Osteoblast (primary cell): ENCODE data around the gene ABCC9. TPM values are rescaled to one million over a fixed set of nuclear protein-coding genes. Genes with fewer than 3 reads are reported as not detected.

Experiments
- DNase-seq: peaks from one replicate; pipeline ENCODE4 v3.0.0; 2011; ENCODE audit warnings: low spot score, mixed read lengths; ENCODE audit not compliant: insufficient read length; ENCODE audit errors: missing footprints
- H2AFZ ChIP-seq: 2 replicates; pipeline ENCODE4 v1.6.0; 2011; ENCODE audit warnings: mild to moderate bottlenecking, low read length
- H3K27ac ChIP-seq: 2 replicates; pipeline ENCODE4 v1.5.1; 2011; ENCODE audit warnings: mild to moderate bottlenecking, low read depth, low read length, moderate library complexity
- H3K27me3 ChIP-seq: 2 replicates; pipeline ENCODE4 v1.6.0; 2012; ENCODE audit warnings: mild to moderate bottlenecking, control low read depth, inconsistent platforms, low read length, moderate library complexity; ENCODE audit not compliant: insufficient read depth
- H3K36me3 ChIP-seq: 2 replicates; pipeline ENCODE4 v1.5.1; 2011; ENCODE audit warnings: mild to moderate bottlenecking, low read length, control low read depth, moderate library complexity; ENCODE audit not compliant: insufficient read depth
- H3K4me1 ChIP-seq: 2 replicates; pipeline ENCODE4 v1.5.1; 2011; ENCODE audit warnings: mild to moderate bottlenecking, low read length, control low read depth, moderate library complexity; ENCODE audit not compliant: insufficient read depth
- H3K4me2 ChIP-seq: 2 replicates; pipeline ENCODE4 v1.6.0; 2011; ENCODE audit warnings: mild to moderate bottlenecking, low read length; ENCODE audit not compliant: insufficient read depth
- H3K4me3 ChIP-seq: fragments of 200-600 bp; sonication (generic); 3 replicates; pipeline ENCODE4 v1.5.1; 2012; ENCODE audit warnings: mild to moderate bottlenecking, low read length, inconsistent platforms; ENCODE audit not compliant: insufficient read depth
- H3K79me2 ChIP-seq: 2 replicates; pipeline ENCODE4 v1.6.0; 2012; ENCODE audit warnings: mild to moderate bottlenecking, low read length, control low read depth, inconsistent platforms; ENCODE audit not compliant: insufficient read depth
- H3K9me3 ChIP-seq: 2 replicates; pipeline ENCODE4 v1.5.1; 2011; ENCODE audit warnings: low read depth, low read length, control low read depth
- H4K20me1 ChIP-seq: 2 replicates; pipeline ENCODE4 v1.6.0; 2012; ENCODE audit warnings: mild to moderate bottlenecking, low read length, control low read depth; ENCODE audit not compliant: insufficient read depth
- CTCF ChIP-seq: IDR thresholded peaks from 2 replicates; pipeline ENCODE4 v1.5.1; 2011; ENCODE audit warnings: mild to moderate bottlenecking, low read depth, low read length, moderate library complexity; ENCODE audit errors: extremely low read depth
- total RNA-seq: library from RNA; depleted of rRNA; stranded (reverse); fragments of >200 nt; gene quantifications from 2 replicates; pipeline ENCODE4 v1.2.3, GENCODE V29; 2012

Gene ABCC9
- total RNA-seq, 1 donor: 14.5 TPM

DNA sequence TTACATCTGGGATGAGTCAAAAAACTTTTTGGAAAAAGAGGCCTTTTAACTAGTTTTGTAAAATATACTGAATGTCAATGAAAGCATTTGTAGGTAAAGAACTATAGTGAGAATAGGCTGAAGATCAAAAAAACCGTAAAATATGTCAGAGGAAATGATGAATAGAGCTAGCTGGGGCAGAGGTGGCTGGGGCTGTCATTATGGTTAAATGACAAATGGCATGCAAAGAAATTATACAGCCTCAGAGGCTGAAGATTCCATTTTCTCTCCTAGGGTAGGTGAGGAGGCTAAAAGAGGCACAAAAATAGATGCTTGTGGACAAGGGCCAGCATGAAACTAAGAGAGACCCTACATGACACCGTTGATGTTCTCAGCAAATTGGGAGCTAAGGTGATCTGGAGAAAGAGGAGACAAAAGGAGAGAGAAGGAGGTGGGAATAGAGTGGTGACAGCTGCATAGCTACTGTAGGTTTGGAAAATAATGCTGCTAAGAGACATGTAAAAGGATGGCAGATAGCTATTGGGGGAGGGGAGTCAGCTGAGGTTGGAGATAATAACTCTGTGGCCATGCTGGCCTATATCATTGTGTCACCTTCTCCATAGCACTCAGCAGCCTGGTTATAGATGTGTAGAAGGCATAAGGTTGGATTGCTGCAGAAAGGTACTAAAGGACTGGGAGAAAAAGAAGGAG, 63.8 kb downstream of the ABCC9 start:
- H3K4me2 ChIP-seq: no peak overlapping the region
- H3K4me1 ChIP-seq: no peaks in the 10 kb centered on the region
- no peaks in the 10 kb centered on the region for H3K79me2 ChIP-seq
- DNase-seq: no peak
- no peak overlapping the region for H3K27ac ChIP-seq
- H3K9me3 ChIP-seq: no peaks in the 10 kb centered on the region
- no peaks in the 10 kb centered on the region for H3K36me3 ChIP-seq
- no peaks in the 10 kb centered on the region for H3K27me3 ChIP-seq
- no peak for TF ChIP-seq CTCF
- H4K20me1 ChIP-seq: no peaks in the 10 kb centered on the region
- H3K4me3 ChIP-seq: no peak overlapping the region
- H2AFZ ChIP-seq: no peak overlapping the region

GRCh38 chr12:21865846-21866245, 75.4 kb downstream of the ABCC9 start:
- H3K9me3 ChIP-seq: no peaks in the 10 kb centered on the region
- DNase-seq: no peak
- TF ChIP-seq CTCF: no peak
- H3K4me1 ChIP-seq: no peaks in the 10 kb centered on the region
- no peaks in the 10 kb centered on the region for H3K27me3 ChIP-seq
- no peak overlapping the region for H3K4me3 ChIP-seq
- H3K4me2 ChIP-seq: no peak overlapping the region
- H2AFZ ChIP-seq: no peak overlapping the region
- H4K20me1 ChIP-seq: no peaks in the 10 kb centered on the region
- H3K27ac ChIP-seq: no peak overlapping the region
- H3K79me2 ChIP-seq: no peaks in the 10 kb centered on the region
- H3K36me3 ChIP-seq: no peaks in the 10 kb centered on the region

DNA sequence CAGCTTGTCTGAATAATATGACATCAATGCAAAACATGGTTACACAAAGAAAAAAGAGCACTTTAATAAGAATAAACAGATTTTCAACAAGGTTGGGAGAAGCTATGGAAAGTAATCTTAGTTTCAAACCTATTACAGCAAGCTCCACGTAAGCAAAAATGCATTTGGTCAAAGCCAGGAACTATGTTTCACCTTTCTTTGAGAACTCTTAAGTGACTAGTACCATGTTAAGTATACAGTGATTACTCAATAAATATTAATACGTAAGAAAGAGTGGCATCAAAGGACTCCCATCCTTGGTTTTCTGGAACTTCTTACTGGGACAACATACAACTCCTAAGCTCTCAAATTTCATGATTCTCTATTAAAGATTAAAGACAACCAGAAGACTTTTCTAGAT, 80.7 kb downstream of the ABCC9 start:
- H3K4me2 ChIP-seq: no peak overlapping the region
- no peaks in the 10 kb centered on the region for H3K4me1 ChIP-seq
- no peaks in the 10 kb centered on the region for H4K20me1 ChIP-seq

DNA sequence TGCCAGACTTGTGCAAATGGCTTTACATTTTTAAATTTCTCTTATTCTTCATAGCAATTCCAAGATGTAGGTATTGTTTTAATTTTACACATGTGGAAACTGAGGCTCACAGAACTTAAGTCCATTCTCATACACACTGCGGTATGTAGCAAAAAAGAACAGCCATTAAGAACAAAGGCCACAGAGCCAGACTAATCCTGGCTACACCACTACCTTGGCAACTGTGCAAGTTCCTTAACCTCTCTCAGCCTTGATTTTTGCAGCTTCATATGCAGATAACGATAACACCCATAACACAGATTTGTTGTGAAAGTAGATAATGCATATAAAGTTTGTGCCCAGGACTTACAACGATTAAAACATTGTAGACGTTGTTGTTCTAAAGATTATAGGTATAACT, 81.1 kb downstream of the ABCC9 start:
- no peak for TF ChIP-seq CTCF
- no peak overlapping the region for H3K4me3 ChIP-seq
- no peak overlapping the region for H2AFZ ChIP-seq
- H3K9me3 ChIP-seq: no peaks in the 10 kb centered on the region
- no peaks in the 10 kb centered on the region for H4K20me1 ChIP-seq
- H3K36me3 ChIP-seq: no peaks in the 10 kb centered on the region
- no peaks in the 10 kb centered on the region for H3K79me2 ChIP-seq
- H3K4me2 ChIP-seq: no peak overlapping the region
- H3K27me3 ChIP-seq: no peaks in the 10 kb centered on the region
- no peaks in the 10 kb centered on the region for H3K4me1 ChIP-seq
- no peak overlapping the region for H3K27ac ChIP-seq
- DNase-seq: no peak

More for the DNA sequence above, 80.7 kb downstream of the ABCC9 start:
- no peak overlapping the region for H2AFZ ChIP-seq
- TF ChIP-seq CTCF: no peak
- no peaks in the 10 kb centered on the region for H3K9me3 ChIP-seq
- H3K27ac ChIP-seq: no peak overlapping the region
- no peaks in the 10 kb centered on the region for H3K27me3 ChIP-seq
- no peaks in the 10 kb centered on the region for H3K79me2 ChIP-seq
- no peaks in the 10 kb centered on the region for H3K36me3 ChIP-seq
- DNase-seq: no peak
- no peak overlapping the region for H3K4me3 ChIP-seq
